K562 (cell line): ENCODE data around the gene SCN1A. TPM values are rescaled to one million over a fixed set of nuclear protein-coding genes. Genes with fewer than 3 reads are reported as not detected.
A peak's percentile ranks its signal among the peaks of the same experiment; 100 is the strongest.

Experiments used
- BHLHE40 ChIP-seq: IDR thresholded peaks from 2 replicates; pipeline ENCODE4 v1.6.1; 2011; ENCODE audit warnings: low read length, improper control_type of control experiment
- CEBPB ChIP-seq: fragments of 450-650 bp; IDR thresholded peaks from 2 replicates; pipeline ENCODE4 v1.6.1; 2016; ENCODE audit warnings: missing genetic modification characterization, missing compliant biosample characterization
- ETS2 ChIP-seq: IDR thresholded peaks from 2 replicates; pipeline ENCODE4 v1.6.1; 2016; ENCODE audit warnings: borderline replicate concordance, missing genetic modification characterization, mild to moderate bottlenecking, moderate library complexity, missing compliant biosample characterization; ENCODE audit not compliant: poor library complexity, severe bottlenecking
- GTF2B ChIP-seq: IDR thresholded peaks from 2 replicates; pipeline ENCODE4 v1.6.1; 2011; ENCODE audit not compliant: insufficient read length; ENCODE audit errors: extremely low read depth
- HNRNPUL1 ChIP-seq: fragments of 200-400 bp; formaldehyde crosslinking; IDR thresholded peaks from 2 replicates; pipeline ENCODE4 v1.6.1; 2017; ENCODE audit warnings: low read length
- NELFE ChIP-seq: IDR thresholded peaks from 2 replicates; pipeline ENCODE4 v1.6.1; 2011; ENCODE audit warnings: mild to moderate bottlenecking; ENCODE audit not compliant: insufficient read depth, insufficient read length
- NR2F6 ChIP-seq: fragments of 450-650 bp; formaldehyde crosslinking; IDR thresholded peaks from 2 replicates; pipeline ENCODE4 v1.4.0; 2020; ENCODE audit warnings: mild to moderate bottlenecking
- NUFIP1 ChIP-seq: fragments of 450-650 bp; IDR thresholded peaks from 2 replicates; pipeline ENCODE4 v1.6.1; 2018; ENCODE audit not compliant: partially characterized antibody
- PHF8 ChIP-seq: fragments of 200-600 bp; sonication (generic); IDR thresholded peaks from 2 replicates; pipeline ENCODE4 v1.6.1; 2012; ENCODE audit warnings: mixed run types, mild to moderate bottlenecking, inconsistent platforms, low read length, moderate library complexity, borderline replicate concordance
- PREB ChIP-seq: sonication (generic); formaldehyde crosslinking; IDR thresholded peaks from 2 replicates; pipeline ENCODE4 v1.8.1; 2023; ENCODE audit warnings: mild to moderate bottlenecking, missing genetic modification reagents
- RAD21 ChIP-seq, 2 experiments: fragments of 250-450 bp in 1 of 2; fragments of 450-650 bp in 1 of 2; sonication (Bioruptor Pico) in 1 of 2; formaldehyde crosslinking in 1 of 2; IDR thresholded peaks in 1 of 2; conservative IDR thresholded peaks in 1 of 2; 2 replicates each; pipeline versions ENCODE4 v1.4.0 to v1.8.0; 2020 to 2022; ENCODE audit warnings: mild to moderate bottlenecking in 2 of 2, moderate library complexity in 1 of 2
- XRCC5 ChIP-seq: fragments of 200-400 bp; formaldehyde crosslinking; IDR thresholded peaks from 2 replicates; pipeline ENCODE4 v1.6.1; 2017; ENCODE audit warnings: low read depth, mild to moderate bottlenecking, low read length
- ZBTB1 ChIP-seq: sonication (generic); formaldehyde crosslinking; IDR thresholded peaks from 2 replicates; pipeline ENCODE4 v1.8.1; 2023; ENCODE audit warnings: missing genetic modification reagents, low read depth, mild to moderate bottlenecking, borderline replicate concordance
- ZNF197 ChIP-seq: fragments of 200-800 bp; sonication (Bioruptor generic); IDR thresholded peaks from 2 replicates; pipeline ENCODE4 v1.6.1; 2016; ENCODE audit warnings: low read depth, missing genetic modification characterization, missing compliant biosample characterization
- ZNF232 ChIP-seq: sonication (generic); formaldehyde crosslinking; IDR thresholded peaks from 2 replicates; pipeline ENCODE4 v1.8.0; 2022; ENCODE audit warnings: mild to moderate bottlenecking, missing genetic modification reagents
- ZNF3 ChIP-seq: fragments of 250-450 bp; sonication (Bioruptor Pico); IDR thresholded peaks from 2 replicates; pipeline ENCODE4 v1.5.0; 2021; ENCODE audit warnings: mild to moderate bottlenecking, moderate library complexity
- ZNF696 ChIP-seq: fragments of 250-450 bp; sonication (Bioruptor Pico); conservative IDR thresholded peaks from 2 replicates; pipeline ENCODE4 v1.4.0; 2020; ENCODE audit warnings: mild to moderate bottlenecking, moderate library complexity
- polyA plus RNA-seq, 8 experiments: library from polyadenylated mRNA; depleted of rRNA in 4 of 8; stranded (reverse) in 5 of 8; unstranded in 3 of 8; fragments of >200 nt; fragmentation: Nextera tagmentation in 2 of 8; fragmentation: Illumina TruSeq in 1 of 8; extraction: Ambion mirVana in 2 of 8; extraction: Trizol in 1 of 8; gene quantifications; 2 replicates each; pipeline versions ENCODE4 v1.2.1 to v1.2.3, GENCODE V29; 2011 to 2014; ENCODE audit warnings: inconsistent platforms in 1 of 8, missing spikeins in 1 of 8
- total RNA-seq, 7 experiments: library from RNA; depleted of rRNA in 6 of 7; stranded (reverse); fragments of >200 nt in 6 of 7; fragmentation: Illumina TruSeq in 2 of 7; extraction: Trizol in 2 of 7; gene quantifications; 2 replicates each; pipeline versions ENCODE4 v1.2.1 to v1.2.3, GENCODE V29; 2011 to 2021; ENCODE audit warnings: low replicate concordance in 1 of 7
- TF ChIP-seq, protein P1 (sequence below): fragments of 200-400 bp; formaldehyde crosslinking; IDR thresholded peaks from 2 replicates; pipeline ENCODE4 v1.6.1; 2017; ENCODE audit warnings: mild to moderate bottlenecking, low read depth, low read length, moderate library complexity
- TF ChIP-seq, protein P2 (sequence below): fragments of 150-350 bp; IDR thresholded peaks from 2 replicates; pipeline ENCODE4 v1.6.1; 2014; ENCODE audit warnings: low read depth, mild to moderate bottlenecking, low read length, borderline replicate concordance

SCN1A gene
- total and polyA plus RNA-seq, 9 of the 15 experiments (the other 6 are each of a cell fraction or from before 2014, with no cell fraction given), result not detected

- 0 out of 2 replicates have a peak, but pooled peaks have one; percentile 40 for TF ChIP-seq PREB (CRISPR knock-in tag)
- TF ChIP-seq PHF8, result peak; percentile 79
- TF ChIP-seq NR2F6 (CRISPR knock-in tag), result no peak
- TF ChIP-seq, protein P1, sequence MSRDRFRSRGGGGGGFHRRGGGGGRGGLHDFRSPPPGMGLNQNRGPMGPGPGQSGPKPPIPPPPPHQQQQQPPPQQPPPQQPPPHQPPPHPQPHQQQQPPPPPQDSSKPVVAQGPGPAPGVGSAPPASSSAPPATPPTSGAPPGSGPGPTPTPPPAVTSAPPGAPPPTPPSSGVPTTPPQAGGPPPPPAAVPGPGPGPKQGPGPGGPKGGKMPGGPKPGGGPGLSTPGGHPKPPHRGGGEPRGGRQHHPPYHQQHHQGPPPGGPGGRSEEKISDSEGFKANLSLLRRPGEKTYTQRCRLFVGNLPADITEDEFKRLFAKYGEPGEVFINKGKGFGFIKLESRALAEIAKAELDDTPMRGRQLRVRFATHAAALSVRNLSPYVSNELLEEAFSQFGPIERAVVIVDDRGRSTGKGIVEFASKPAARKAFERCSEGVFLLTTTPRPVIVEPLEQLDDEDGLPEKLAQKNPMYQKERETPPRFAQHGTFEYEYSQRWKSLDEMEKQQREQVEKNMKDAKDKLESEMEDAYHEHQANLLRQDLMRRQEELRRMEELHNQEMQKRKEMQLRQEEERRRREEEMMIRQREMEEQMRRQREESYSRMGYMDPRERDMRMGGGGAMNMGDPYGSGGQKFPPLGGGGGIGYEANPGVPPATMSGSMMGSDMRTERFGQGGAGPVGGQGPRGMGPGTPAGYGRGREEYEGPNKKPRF, result no peak
- TF ChIP-seq GTF2B, result no peak
- TF ChIP-seq, protein P2, sequence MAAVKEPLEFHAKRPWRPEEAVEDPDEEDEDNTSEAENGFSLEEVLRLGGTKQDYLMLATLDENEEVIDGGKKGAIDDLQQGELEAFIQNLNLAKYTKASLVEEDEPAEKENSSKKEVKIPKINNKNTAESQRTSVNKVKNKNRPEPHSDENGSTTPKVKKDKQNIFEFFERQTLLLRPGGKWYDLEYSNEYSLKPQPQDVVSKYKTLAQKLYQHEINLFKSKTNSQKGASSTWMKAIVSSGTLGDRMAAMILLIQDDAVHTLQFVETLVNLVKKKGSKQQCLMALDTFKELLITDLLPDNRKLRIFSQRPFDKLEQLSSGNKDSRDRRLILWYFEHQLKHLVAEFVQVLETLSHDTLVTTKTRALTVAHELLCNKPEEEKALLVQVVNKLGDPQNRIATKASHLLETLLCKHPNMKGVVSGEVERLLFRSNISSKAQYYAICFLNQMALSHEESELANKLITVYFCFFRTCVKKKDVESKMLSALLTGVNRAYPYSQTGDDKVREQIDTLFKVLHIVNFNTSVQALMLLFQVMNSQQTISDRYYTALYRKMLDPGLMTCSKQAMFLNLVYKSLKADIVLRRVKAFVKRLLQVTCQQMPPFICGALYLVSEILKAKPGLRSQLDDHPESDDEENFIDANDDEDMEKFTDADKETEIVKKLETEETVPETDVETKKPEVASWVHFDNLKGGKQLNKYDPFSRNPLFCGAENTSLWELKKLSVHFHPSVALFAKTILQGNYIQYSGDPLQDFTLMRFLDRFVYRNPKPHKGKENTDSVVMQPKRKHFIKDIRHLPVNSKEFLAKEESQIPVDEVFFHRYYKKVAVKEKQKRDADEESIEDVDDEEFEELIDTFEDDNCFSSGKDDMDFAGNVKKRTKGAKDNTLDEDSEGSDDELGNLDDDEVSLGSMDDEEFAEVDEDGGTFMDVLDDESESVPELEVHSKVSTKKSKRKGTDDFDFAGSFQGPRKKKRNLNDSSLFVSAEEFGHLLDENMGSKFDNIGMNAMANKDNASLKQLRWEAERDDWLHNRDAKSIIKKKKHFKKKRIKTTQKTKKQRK, result no peak
- 0 out of 2 replicates have a peak, but pooled peaks have one; percentile 26 for TF ChIP-seq ZBTB1 (CRISPR knock-in tag)
- TF ChIP-seq CEBPB, result peak; percentile 60
- TF ChIP-seq XRCC5, result no peak; the same call in 1 of the 2 replicates
- peak; percentile 44 to 50 for TF ChIP-seq RAD21 (CRISPR knock-in tag; conservative IDR thresholded peaks at IDR 0.05 in 1 of 2, IDR thresholded peaks at IDR 0.05 in 1 of 2)
- TF ChIP-seq ZNF232 (CRISPR knock-in tag), result peak; percentile 48; the same call in 1 of the 2 replicates
- TF ChIP-seq NUFIP1, result no peak
- TF ChIP-seq NELFE, result no peak
- no peak for TF ChIP-seq HNRNPUL1
- no peak for TF ChIP-seq ZNF3
- TF ChIP-seq ZNF197 (CRISPR knock-in tag), result no peak
- no peak for TF ChIP-seq ETS2 (tag)
- peak; percentile 83 for TF ChIP-seq BHLHE40
- TF ChIP-seq ZNF696 (CRISPR knock-in tag), result no peak
Measured at GRCh38 chr2:165953655-165954606, 173.9 kb downstream of the SCN1A start, which contains the start of gene TTC21B (continued).
